GM21528 (cell line): ENCODE data around the gene C12orf75.
"Not testable (repeated sequence)": the region's sequence is repeated elsewhere in the genome, so short reads cannot be mapped to it uniquely, and the experiment has no call there.

ENCODE experiments used
- ATAC-seq: cut with Tn5 transposase; IDR thresholded peaks from one replicate; pipeline ENCODE4 v1.9.1; 2021; ENCODE audit warnings: mild to moderate bottlenecking, moderate library complexity; ENCODE audit not compliant: unreplicated experiment, low FRiP score

Gene C12orf75

DNA sequence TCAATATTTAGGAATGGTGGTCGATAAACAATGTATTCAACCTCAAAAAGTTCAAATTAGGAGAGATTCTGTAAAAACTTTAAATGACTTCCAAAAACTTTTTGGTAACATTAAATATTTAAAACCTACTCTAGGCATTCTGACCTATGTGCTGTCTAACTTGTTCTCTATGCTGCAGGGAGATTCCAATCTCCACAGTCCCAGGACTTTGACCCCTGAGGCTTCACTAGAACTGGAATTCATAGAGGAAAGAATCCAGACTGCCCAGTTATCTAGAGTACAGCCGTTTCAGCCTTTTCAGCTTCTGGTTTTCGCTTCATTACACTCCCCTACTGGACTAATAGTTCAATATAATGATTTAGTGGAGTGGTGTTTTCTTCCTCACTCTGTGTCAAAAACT is 21.1 kb upstream of the C12orf75 start:
- not testable (repeated sequence) for ATAC-seq

DNA sequence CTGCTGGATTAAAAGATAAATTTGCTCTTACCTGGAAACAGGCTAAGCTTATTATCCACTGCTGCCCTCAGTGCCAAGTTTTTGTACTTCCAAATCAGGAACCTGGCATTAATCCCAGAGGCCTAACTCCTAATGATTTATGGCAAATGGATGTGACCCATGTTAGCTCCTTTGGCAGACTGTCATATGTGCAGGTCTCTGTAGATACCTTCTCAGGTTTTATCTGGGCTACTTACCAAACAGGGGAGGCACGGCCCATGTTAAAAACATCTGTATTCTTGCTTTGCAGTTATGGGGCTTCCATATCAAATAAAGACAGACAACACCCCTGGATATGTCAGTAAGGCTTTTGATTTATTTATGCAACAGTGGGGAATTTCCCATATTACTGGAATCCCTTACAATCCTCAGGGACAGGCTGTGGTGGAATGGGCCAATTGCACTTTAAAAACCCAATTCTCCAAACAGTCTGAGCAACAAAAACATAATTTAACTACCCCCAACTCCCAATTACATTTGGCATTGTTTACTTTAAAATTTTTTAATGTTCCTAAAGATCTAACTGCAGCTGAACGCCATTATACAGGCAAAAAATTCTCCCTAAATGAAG is 19.9 kb upstream of the C12orf75 start:
- ATAC-seq: not testable (repeated sequence)

DNA sequence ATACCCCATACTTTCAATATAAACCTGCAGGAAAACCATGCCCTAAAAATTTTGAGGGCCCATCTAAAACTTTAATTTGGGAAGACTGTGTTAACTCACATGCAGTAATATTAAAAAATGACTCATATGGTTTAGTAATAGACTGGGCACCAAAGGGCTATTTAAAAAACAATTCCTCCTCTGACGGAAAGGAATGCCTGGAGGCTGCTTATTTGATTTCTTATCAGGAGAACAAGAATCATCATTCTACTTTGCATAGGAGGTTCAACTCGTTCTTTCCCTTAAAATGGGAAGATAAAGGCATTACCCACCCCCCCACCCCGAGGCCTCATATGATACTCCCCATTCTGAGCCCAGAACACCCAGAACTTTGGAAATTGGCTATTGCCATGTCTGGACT is 18.6 kb upstream of the C12orf75 start:
- ATAC-seq: not testable (repeated sequence)

DNA sequence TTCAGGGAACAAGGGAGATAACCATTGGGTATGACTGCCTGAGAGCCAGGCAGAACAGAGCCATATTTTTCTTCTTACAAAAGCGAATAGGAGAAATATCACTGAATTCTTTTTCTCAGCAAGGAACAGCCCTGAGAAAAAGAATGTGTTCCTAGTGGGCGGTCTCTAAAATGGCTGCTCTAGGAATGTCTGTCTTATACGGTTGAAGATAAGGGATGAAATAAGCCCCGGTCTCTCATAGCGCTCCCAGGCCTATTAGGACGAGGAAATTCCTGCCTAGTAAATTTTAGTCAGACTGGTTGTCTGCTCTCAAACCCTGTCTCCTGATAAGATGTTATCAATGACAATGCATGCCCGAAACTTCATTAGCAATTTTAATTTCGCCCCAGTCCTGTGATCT is 16.7 kb upstream of the C12orf75 start:
- not testable (repeated sequence) for ATAC-seq

DNA sequence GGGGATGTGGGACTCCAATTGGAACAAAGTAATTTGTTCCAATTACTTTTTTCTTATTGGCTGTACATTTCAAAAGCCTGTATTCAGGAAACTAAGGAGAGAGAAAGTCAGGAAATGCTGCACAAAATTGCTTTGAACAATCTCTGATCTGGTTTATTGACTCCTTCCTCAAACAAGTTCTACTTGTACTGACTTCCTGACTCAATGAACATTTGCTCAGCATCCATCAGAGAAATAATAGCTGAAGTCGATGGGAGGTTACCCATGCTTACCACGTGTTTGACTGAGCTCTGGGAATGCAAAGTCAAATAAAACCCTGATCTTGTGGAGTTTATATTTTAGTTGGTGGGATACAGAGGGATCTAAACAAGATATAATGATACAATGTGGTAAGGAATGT is 15.4 kb upstream of the C12orf75 start:
- ATAC-seq: no peak

DNA sequence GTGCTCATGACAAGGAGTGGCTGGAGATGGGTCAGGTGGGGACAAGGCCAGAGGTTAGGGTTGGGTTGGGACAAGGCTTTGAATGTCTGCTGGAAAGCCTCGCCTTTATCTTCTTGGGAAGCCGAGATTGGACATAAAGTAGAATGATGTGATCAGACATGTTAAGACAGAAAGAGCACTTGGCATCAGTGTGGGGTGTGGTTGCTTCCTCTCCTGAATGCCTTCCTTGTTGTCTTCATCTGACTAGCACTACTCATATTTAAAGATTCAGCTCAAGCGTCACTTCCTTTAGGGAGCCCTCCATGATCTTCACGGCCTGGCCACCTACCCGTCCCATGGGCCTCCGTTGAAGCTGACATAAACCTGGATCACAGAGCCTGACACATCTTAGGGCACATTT is 14.8 kb upstream of the C12orf75 start:
- no peak for ATAC-seq

DNA sequence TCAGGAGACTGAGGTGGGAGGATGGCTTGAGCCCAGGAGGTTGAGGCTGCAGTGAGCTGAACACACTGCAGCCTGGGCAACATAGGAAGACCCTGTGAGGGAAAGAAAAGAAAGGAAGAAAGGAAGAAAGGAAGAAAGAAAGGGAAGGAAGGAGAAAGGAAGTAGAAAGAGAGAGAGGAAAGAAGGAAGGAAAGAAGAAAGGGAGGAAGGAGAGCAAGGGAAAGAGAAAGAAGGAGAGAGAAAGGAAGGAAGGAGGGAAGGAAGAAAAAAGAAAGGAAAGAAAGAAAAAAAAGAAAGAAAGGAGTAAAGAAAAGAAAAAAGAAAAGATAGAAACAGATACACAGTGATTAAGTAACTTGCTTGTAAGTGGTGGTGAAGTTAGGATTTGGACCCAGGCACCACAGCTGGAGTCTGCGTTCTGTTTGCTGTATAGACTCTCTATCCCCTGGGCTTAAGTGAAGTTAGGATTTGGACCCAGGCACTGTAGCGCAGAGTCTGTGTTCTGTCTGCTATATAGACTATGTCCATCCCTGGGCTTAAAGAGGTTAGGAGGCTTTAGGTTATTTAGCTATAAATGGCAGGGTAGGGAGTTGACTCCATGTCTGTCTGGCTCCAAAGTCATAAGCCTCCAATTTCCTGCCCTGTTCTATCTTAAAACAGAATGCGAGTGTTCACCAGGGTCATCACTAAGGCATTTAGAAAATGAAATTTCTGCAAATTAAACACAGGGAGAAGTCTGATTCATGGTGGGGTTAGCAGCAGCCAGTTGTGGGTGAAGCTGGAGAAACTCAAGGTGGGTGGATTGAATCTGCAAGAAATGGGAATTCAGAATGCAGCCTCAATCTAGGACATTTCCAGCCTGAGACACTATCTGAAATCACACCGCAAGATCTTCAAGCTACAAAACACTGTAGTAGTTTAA is 13.3 kb upstream of the C12orf75 start:
- ATAC-seq: no peak

DNA sequence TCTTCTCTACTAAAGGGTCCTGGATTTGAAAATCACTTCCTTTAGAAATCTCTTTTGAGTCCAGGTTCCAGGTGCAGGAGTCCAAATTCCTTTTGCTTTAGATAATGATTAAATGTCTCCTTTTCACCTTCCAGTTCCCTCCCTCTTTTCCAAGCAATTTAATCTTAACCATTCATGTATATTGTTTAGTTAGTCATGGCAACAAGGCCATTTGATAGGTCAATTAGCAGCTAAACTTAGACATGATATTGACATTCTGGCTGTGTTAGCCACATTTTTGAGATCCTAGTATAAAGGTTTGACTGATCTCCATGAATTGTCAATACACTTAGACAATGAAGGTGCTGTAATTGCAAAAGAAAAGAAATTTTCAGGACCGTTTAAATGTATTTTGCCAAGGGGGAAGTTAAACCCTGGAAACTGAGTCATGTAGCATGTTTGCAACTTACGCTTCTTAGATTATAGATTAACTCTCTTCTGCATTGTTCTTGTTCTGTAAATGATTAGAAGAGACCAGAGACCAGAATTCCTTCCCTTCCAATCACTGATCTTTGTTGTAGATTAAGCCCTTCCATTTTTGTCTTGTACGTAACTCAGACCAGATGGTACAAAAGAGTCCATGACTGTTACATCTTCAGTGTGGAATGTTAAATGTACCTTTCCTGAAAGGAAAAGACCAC is 12.4 kb upstream of the C12orf75 start:
- no peak for ATAC-seq

DNA sequence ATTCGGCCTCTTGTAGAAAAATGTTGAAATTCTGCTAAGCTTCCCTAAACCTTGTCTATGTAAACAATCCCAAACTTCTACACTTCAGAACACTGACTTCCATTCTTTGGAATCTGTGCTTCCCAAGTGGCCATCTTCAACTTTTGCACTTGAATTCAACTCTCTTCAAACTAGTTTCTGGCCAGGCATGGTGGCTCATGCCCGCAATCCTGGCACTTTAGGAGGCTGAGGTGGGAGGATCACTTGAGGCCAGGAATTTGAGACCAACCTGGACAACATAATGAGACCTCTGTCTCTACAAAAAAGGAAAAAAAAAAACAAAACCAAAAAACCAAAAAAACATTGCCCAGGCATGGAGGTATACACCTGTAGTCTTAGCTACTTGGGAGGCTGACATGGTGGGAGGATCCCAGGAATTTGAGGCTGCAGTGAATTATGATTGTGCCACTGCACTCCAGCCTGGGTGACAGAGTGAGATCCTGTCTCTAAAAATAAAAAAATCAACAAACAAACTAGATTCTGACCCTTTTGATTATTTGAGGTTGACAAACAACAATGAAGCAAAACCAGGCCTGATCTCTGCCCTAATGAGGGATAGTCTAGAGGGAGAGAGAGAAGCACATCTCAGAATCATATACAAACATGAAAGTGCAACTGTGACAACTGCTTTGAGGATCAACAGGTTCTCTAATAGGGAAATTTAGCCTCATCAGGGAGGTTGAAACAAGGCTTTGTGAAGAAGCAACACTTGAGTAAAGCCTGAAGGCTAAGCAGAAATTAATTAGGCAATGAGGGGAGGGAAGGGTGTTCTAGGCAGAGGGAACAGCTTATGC is 11.6 kb upstream of the C12orf75 start:
- ATAC-seq: no peak

DNA sequence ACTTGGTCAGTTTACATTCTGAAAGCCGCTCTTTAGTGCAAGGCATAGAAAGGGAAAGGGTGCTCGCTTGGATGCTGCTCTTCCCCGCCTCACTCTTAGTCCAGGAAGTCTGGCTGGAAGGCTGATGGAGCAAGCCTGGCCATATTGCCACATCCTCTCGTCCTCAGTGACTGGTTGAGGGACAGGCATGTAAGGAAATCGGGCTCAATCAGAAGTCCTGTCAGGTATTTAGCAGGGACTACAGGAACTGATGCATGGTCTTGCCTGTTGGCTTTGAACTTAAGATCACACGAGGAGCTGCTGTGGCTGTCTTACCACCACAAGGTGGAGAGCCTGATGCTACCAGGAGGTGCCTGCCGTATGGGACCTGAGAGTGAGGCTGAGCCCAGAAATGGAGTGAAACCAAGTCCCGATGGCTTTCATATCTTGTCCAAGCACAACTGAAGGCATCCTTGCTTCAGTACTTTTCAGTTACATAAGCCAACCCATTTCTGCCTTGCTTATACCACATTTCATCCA is 10.7 kb upstream of the C12orf75 start:
- no peak for ATAC-seq

DNA sequence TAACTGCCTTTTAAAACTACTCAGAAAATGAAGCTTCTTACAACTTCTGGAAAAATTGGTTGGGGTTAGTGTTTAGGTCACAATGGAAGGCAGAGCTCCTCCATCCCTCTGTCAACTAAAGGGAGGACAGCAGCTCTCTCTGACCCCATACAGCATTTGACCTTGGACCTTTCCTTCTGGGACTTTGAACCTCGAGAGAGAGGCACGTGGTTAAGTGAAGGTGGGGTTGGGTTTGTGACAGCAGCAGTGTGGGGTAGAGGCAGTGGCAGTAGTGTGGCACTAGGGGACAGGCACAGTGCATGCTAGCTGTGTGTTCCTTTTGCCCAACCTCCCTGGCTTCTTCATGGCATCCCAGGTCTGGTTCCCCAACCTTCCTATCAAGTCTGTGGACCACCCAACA is 9.4 kb upstream of the C12orf75 start:
- no peak for ATAC-seq

DNA sequence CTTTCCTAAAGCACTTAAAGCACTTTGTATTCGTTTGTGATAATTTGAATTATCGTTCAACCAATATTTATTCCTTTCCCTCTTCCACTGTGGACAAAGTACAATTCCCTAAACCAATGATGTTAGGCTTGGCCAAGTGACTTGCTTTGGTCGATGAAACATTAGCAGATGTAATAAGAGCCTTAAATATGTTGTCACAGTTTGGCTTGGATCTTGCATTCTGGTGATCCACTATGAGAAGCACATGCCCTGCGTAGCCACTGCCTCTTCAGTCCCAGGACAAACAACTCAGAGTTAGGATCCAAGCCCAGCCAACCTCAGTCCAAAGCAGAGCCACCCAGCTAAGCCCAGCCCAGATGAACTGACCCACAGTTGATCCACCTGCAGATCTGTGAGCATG is 8.4 kb upstream of the C12orf75 start:
- ATAC-seq: no peak

DNA sequence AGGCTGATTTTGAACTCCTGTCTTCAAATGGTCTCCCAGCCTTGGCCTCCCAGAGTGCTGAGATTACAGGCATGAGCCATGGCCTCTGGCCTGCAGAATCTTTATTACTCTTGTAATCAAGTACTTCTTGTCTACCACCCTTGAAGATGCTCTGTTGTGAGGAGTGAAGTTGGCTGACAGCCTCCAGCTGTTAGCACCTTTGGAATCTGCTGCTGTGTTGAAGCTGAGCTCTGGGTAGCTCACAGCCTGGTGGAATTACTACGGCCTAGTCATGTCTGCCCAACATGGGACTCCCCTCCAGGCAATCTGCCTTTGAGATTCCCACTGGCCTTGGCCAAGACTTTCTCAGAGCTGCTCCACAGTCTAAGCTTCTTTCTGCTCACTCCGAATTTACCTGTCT is 5.8 kb upstream of the C12orf75 start:
- ATAC-seq: no peak

DNA sequence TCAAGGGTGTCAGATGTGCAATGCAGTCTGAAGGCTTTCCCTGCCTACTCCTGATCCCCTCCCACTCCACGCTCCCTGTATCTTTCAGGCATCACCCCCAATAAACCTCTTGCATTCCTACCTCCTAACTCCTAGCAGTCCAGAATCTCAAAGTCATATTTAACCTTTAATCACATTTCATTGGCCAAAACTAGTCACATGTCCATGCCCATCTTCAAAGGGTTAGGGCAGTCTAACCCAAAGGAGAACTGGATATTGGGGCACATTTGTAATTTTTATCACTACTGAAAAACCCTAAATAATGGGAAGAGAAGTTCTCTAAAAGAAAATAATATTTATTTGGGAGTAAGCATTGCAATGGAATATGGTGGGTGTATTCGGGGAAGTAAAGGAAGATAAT is 5.4 kb upstream of the C12orf75 start:
- no peak for ATAC-seq

DNA sequence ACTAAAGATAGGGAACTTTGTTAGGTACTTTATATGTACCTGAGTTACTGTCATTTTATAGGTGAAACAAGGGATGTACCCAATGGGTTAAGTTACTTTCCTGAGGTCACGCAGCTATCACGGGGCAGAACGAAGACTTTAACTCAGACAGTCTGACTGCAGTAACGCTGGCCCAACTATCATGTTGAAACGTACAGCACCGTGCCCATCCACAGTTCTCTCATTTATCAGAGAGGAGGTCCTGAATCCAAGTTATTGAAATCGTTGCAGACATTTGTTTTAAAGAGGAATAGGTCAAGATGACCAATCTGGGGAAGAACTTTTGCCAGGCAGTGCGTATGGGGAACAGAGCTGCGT is 587 bp upstream of the C12orf75 start:
- ATAC-seq: peak; percentile 19

DNA sequence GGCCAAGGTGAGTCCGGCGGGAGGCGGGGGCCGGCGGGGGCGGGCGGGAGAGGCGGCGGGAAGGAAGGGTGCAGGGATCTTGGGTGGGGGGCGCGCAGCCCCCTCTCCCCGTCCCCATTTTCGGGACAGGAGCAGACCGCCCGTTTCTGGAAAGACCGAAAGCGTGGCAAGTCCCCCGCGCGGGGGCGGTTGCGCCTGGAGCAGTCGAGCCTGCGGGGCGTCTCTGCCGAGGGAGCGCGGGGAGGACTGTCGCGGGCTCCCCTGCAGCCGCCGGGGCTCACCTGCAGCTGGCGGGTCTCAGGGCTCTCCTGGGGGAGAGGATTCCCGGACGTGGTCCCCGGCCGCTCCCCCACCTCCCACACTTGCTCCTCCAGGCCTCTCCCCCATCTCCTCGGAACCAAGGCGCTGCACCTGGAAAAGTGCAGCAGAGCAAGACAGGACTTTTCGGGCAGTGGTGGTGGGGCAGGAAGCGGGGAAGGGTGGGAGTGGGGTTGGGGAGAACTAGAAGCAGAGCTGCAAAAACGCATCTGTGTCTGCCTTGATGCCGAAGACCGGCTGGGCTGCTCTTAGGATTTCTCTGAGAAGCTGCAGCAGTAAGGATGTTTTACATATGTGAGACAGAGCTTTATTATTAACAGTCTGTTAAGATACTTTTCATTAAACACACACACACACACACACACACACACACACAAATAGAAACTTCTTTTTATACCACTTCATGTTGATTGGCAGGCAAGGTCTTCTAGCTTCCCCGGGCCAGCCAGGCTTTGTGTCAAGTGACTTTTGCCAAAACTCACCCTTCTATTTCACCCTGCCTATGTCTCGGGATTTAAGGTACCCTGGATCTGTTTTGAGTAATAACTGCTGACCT is 677 bp downstream of the C12orf75 start:
- ATAC-seq: peak; percentile 15

DNA sequence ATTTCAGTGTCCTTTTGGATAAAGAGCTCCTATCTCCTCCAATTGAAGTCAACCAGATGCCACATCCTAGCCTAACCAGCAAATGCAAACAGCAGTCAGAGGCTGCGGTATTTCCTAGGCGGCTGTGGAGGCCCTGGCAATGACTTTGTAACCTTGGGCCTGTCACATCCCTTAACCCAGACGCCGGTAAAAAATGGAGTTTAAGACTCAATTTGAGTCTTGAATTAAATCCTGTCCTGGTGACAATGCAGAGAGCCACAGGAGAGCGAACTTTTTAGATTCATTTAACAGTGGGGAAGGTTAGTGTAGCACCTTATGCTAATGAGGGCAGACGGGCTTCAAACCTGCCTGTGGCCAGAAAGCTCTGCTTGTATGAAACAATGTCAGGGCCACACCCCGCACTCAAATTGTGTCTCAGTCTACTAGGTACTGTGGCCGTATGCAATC is 1.3 kb downstream of the C12orf75 start:
- ATAC-seq: no peak

DNA sequence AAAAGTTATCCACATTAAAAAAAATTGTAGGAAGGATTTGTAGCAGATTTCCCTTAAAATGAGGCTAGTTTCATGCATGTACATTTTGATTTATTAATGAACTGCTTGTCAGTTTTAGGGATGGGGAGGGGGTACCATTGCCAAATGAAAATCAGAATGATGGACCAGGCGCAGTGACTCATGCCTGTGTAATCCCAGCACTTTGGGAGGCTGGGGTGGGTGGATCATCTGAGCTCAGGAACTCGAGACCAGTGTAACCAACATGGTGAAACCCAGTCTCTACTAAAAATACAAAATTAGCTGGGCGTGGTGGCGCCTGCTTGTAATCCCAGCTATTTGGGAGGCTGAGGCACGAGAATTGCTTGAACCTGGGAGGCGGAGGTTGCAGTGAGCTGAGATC is 1.8 kb downstream of the C12orf75 start:
- not testable (repeated sequence) for ATAC-seq

DNA sequence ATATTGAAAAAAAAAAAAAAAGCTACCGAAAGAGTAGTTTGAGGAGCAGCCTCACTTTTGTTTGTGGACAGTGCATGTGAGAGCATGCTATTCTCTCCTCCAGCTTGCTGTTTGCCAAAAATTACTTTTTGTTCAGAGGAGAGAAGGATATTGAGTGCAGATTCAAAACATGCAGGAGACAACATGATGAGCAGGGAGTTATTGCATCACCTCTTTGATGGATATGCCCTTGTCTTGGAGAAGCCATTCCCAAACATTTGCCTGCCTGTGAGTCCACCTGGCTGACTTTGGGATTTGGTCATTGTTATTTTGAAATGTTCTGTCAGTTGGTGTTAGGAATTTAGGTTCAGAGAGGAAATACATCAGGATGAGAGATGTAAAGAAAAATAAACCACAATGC is 2.4 kb downstream of the C12orf75 start:
- ATAC-seq: no peak
